ENCODE measurements around the gene AQP9.

DNA sequence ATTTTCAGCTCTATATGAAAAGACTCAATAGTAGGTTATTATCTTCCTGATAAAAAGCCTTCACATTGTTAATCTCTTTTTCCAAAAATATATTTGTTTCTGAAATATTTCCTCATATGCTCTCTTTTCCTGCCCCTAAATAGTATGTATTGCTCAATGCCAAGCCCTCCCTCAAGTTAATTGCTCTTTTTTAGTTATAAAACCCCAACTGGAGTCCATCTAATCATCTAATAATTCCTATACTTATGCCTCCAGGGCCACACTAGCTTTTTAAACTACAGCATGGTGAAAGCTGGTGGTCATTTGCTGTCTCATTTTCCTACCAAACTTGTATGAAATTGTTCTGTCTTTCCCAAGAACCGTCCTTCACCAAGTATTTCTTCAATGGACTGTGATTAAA, 26.7 kb downstream of the AQP9 start:
- TF ChIP-seq, protein P1, sequence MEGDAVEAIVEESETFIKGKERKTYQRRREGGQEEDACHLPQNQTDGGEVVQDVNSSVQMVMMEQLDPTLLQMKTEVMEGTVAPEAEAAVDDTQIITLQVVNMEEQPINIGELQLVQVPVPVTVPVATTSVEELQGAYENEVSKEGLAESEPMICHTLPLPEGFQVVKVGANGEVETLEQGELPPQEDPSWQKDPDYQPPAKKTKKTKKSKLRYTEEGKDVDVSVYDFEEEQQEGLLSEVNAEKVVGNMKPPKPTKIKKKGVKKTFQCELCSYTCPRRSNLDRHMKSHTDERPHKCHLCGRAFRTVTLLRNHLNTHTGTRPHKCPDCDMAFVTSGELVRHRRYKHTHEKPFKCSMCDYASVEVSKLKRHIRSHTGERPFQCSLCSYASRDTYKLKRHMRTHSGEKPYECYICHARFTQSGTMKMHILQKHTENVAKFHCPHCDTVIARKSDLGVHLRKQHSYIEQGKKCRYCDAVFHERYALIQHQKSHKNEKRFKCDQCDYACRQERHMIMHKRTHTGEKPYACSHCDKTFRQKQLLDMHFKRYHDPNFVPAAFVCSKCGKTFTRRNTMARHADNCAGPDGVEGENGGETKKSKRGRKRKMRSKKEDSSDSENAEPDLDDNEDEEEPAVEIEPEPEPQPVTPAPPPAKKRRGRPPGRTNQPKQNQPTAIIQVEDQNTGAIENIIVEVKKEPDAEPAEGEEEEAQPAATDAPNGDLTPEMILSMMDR (IDR thresholded peaks at IDR 0.05; ENCODE audit: insufficient read depth, low read depth, low read length), result no peak
- no peak for TF ChIP-seq EZH2 (IDR thresholded peaks at IDR 0.05; ENCODE audit: insufficient read depth, low read length)
